ENCODE data around the gene ATF1.
"Not testable (repeated sequence)": the region's sequence is repeated elsewhere in the genome, so short reads cannot be mapped to it uniquely, and the experiment has no call there.

Gene ATF1

GRCh38 chr12:50765095-50765911, 1.4 kb downstream of the ATF1 start:
- peak; percentile 31 for DNase-seq (ENCODE audit: extremely low spot score)
- ChIA-PET CTCF (interaction anchor here (0.5 to 1.4 kb wide), 9 partner anchors 9 to 261 kb away, joined by 3 to 7 read pairs (median 3); partner anchors contain the start of gene SLC11A2), POLR2A (interaction anchor here (0.6 to 2.7 kb wide), 8 partner anchors 22 to 653 kb away, joined by 3 to 14 read pairs (median 4); partner anchors contain the start of genes COX14, DAZAP2 and SLC11A2)
- TF ChIP-seq ELF4 (IDR thresholded peaks at IDR 0.05): no peak
- no peak for TF ChIP-seq TARDBP (IDR thresholded peaks at IDR 0.05)

GRCh38 chr12:50768391-50768790, 4.5 kb downstream of the ATF1 start:
- DNase-seq (ENCODE audit: extremely low spot score): no peak
- no peak for TF ChIP-seq SUZ12 (IDR thresholded peaks at IDR 0.05)
- TF ChIP-seq PKNOX1 (IDR thresholded peaks at IDR 0.05): no peak
- no peak for TF ChIP-seq LEF1 (IDR thresholded peaks at IDR 0.05; ENCODE audit: borderline replicate concordance)
- TF ChIP-seq CTBP1 (IDR thresholded peaks at IDR 0.05; ENCODE audit: borderline replicate concordance): no peak
- TF ChIP-seq FOXA1 (IDR thresholded peaks at IDR 0.05): no peak
- TF ChIP-seq SP1 (IDR thresholded peaks at IDR 0.05): no peak
- no peak for TF ChIP-seq FOXK2 (IDR thresholded peaks at IDR 0.05)
- no peak for TF ChIP-seq NFRKB (IDR thresholded peaks at IDR 0.05)
- no peak for TF ChIP-seq BHLHE40 (IDR thresholded peaks at IDR 0.05; ENCODE audit: borderline replicate concordance)
- no peak for TF ChIP-seq FOXM1 (IDR thresholded peaks at IDR 0.05; ENCODE audit: borderline replicate concordance)
- TF ChIP-seq TARDBP (IDR thresholded peaks at IDR 0.05): no peak
- TF ChIP-seq ZNF384 (IDR thresholded peaks at IDR 0.05): no peak
- TF ChIP-seq L3MBTL2 (conservative IDR thresholded peaks at IDR 0.05): no peak
- TF ChIP-seq ELF4 (IDR thresholded peaks at IDR 0.05): no peak
- TF ChIP-seq HDGF (IDR thresholded peaks at IDR 0.05; ENCODE audit: borderline replicate concordance): no peak
- no peak for TF ChIP-seq ARNT (IDR thresholded peaks at IDR 0.05)
- ChIA-PET POLR2A (no interaction called here), CTCF (interaction anchor here (0.5 kb wide), 1 partner anchor 95 kb away, joined by 4 read pairs; no protein-coding TSS in a partner anchor)

- CTCF ChIA-PET; POLR2A ChIA-PET; DNase-seq (ENCODE audit: extremely low spot score): not testable (repeated sequence)
Observed at GRCh38 chr12:50768813-50769212, 4.9 kb downstream of the ATF1 start.

GRCh38 chr12:50771409-50771808, 7.5 kb downstream of the ATF1 start:
- TF ChIP-seq HDGF (IDR thresholded peaks at IDR 0.05; ENCODE audit: borderline replicate concordance): no peak
- TF ChIP-seq L3MBTL2 (conservative IDR thresholded peaks at IDR 0.05): no peak
- no peak for TF ChIP-seq ARNT (IDR thresholded peaks at IDR 0.05)
- no peak for TF ChIP-seq FOXK2 (IDR thresholded peaks at IDR 0.05)
- TF ChIP-seq LEF1 (IDR thresholded peaks at IDR 0.05; ENCODE audit: borderline replicate concordance): no peak
- TF ChIP-seq CTBP1 (IDR thresholded peaks at IDR 0.05; ENCODE audit: borderline replicate concordance): no peak
- no peak for TF ChIP-seq TARDBP (IDR thresholded peaks at IDR 0.05)
- no peak for TF ChIP-seq PKNOX1 (IDR thresholded peaks at IDR 0.05)
- no peak for TF ChIP-seq NFRKB (IDR thresholded peaks at IDR 0.05)
- no peak for TF ChIP-seq FOXM1 (IDR thresholded peaks at IDR 0.05; ENCODE audit: borderline replicate concordance)
- no peak for TF ChIP-seq FOXA1 (IDR thresholded peaks at IDR 0.05)
- no peak for TF ChIP-seq BHLHE40 (IDR thresholded peaks at IDR 0.05; ENCODE audit: borderline replicate concordance)
- TF ChIP-seq ZNF384 (IDR thresholded peaks at IDR 0.05): no peak
- no peak for TF ChIP-seq ELF4 (IDR thresholded peaks at IDR 0.05)
- no peak for TF ChIP-seq SUZ12 (IDR thresholded peaks at IDR 0.05)
- no peak for DNase-seq (ENCODE audit: extremely low spot score)
- ChIA-PET POLR2A (no interaction called here), CTCF (no interaction called here)

- CTCF ChIA-PET: no interaction called here
- DNase-seq (ENCODE audit: extremely low spot score): no peak
- POLR2A ChIA-PET: no interaction called here
- no peak for TF ChIP-seq BHLHE40 (IDR thresholded peaks at IDR 0.05; ENCODE audit: borderline replicate concordance)
- no peak for TF ChIP-seq LEF1 (IDR thresholded peaks at IDR 0.05; ENCODE audit: borderline replicate concordance)
- no peak for TF ChIP-seq TARDBP (IDR thresholded peaks at IDR 0.05)
Observed at GRCh38 chr12:50772470-50772869, 8.6 kb downstream of the ATF1 start.

GRCh38 chr12:50772877-50773276, 9.0 kb downstream of the ATF1 start:
- TF ChIP-seq SUZ12 (IDR thresholded peaks at IDR 0.05): no peak
- TF ChIP-seq CTBP1 (IDR thresholded peaks at IDR 0.05; ENCODE audit: borderline replicate concordance): no peak
- no peak for TF ChIP-seq HDGF (IDR thresholded peaks at IDR 0.05; ENCODE audit: borderline replicate concordance)
- TF ChIP-seq BHLHE40 (IDR thresholded peaks at IDR 0.05; ENCODE audit: borderline replicate concordance): no peak
- no peak for TF ChIP-seq LEF1 (IDR thresholded peaks at IDR 0.05; ENCODE audit: borderline replicate concordance)
- no peak for TF ChIP-seq SP1 (IDR thresholded peaks at IDR 0.05)
- no peak for TF ChIP-seq FOXM1 (IDR thresholded peaks at IDR 0.05; ENCODE audit: borderline replicate concordance)
- no peak for TF ChIP-seq ZNF384 (IDR thresholded peaks at IDR 0.05)
- TF ChIP-seq FOXK2 (IDR thresholded peaks at IDR 0.05): no peak
- no peak for TF ChIP-seq PKNOX1 (IDR thresholded peaks at IDR 0.05)
- TF ChIP-seq ARNT (IDR thresholded peaks at IDR 0.05): no peak
- ChIA-PET CTCF (no interaction called here), POLR2A (no interaction called here)
- DNase-seq (ENCODE audit: extremely low spot score): no peak
